Measurements from ENCODE around the gene CLIP1. TPM values are rescaled to one million over a fixed set of nuclear protein-coding genes. Genes with fewer than 3 reads are reported as not detected.
"Not testable (repeated sequence)": the region's sequence is repeated elsewhere in the genome, so short reads cannot be mapped to it uniquely, and the experiment has no call there.

The CLIP1 gene
- total and polyA plus RNA-seq, 2 of the 8 experiments (the other 6 are each of a cell fraction or from before 2014, with no cell fraction given) = 19.0 to 27.6 TPM

GRCh38 chr12:122447825-122448224 is 25.4 kb upstream of the CLIP1 start:
- H3K79me2 ChIP-seq (ENCODE audit: control insufficient read depth in 1 of 2, insufficient read depth in 2 of 2, low read length in 2 of 2); H4K91ac ChIP-seq (replicated peaks; ENCODE audit: insufficient read length, low read length); POLR2A ChIA-PET (ENCODE audit: partially characterized antibody); H4K20me1 ChIP-seq (replicated peaks in 1 of 2; ENCODE audit: control insufficient read depth in 1 of 2, insufficient read depth in 2 of 2, low read length in 2 of 2); H2BK20ac ChIP-seq (ENCODE audit: low read length); H2AFZ ChIP-seq (ENCODE audit: low read length); H3K4me2 ChIP-seq (ENCODE audit: insufficient read depth in 1 of 2, low read depth in 2 of 2, low read length in 2 of 2); H3K56ac ChIP-seq (replicated peaks; ENCODE audit: insufficient read length, low read depth, low read length); H3K4me3 ChIP-seq (ENCODE audit: extremely low read depth in 1 of 4, insufficient read depth in 2 of 4, low read depth in 3 of 4, low read length in 4 of 4); H3K9me3 ChIP-seq (ENCODE audit: insufficient read depth in 2 of 2, low read depth in 1 of 2, low read length in 1 of 2); H3K4me1 ChIP-seq (replicated peaks in 1 of 4; ENCODE audit: control insufficient read depth in 3 of 4, insufficient read depth in 4 of 4, low read length in 3 of 4); H3K14ac ChIP-seq (ENCODE audit: insufficient read length); H3K4ac ChIP-seq (replicated peaks; ENCODE audit: insufficient read length, low read depth, low read length); H3K36me3 ChIP-seq (ENCODE audit: control insufficient read depth in 2 of 4, insufficient read depth in 4 of 4, low read length in 3 of 4); H2BK5ac ChIP-seq (ENCODE audit: low read depth, low read length); H4K5ac ChIP-seq (ENCODE audit: insufficient read length, low read depth, low read length); H2AK5ac ChIP-seq (ENCODE audit: low read depth, low read length); H3K9ac ChIP-seq (replicated peaks in 1 of 4; ENCODE audit: extremely low read depth in 1 of 4, low read depth in 3 of 4, low read length in 3 of 4); H2BK15ac ChIP-seq (ENCODE audit: low read length); H3K27me3 ChIP-seq (replicated peaks in 1 of 4; ENCODE audit: control insufficient read depth in 3 of 4, extremely low read depth in 1 of 4, insufficient read depth in 3 of 4, low read length in 3 of 4); H4K8ac ChIP-seq (ENCODE audit: extremely low read depth, insufficient read depth, low read length); H3K79me1 ChIP-seq (ENCODE audit: low read depth, low read length); H3K18ac ChIP-seq (ENCODE audit: extremely low read depth, low read length); FAIRE-seq; H2BK12ac ChIP-seq (ENCODE audit: low read depth, low read length); DNase-seq (ENCODE audit: low read depth in 1 of 2, low spot score in 2 of 2); H3K23me2 ChIP-seq (ENCODE audit: low read depth, low read length); H3K23ac ChIP-seq (ENCODE audit: insufficient read length); H3K27ac ChIP-seq (ENCODE audit: low read depth, low read length); H2BK120ac ChIP-seq (replicated peaks; ENCODE audit: low read depth, low read length): not testable (repeated sequence)
- WGBS, 2 experiments (ENCODE audit: extremely low coverage in 1 of 2, insufficient coverage in 1 of 2, insufficient read length in 1 of 2, insufficient replicate concordance in 2 of 2, low coverage in 1 of 2, low lambda C conversion rate in 2 of 2, missing lambda C conversion rate in 1 of 2) = 93% methylated on average over 1 of the region's 3 CpGs; no CpG with 5 or more reads in 1 of the 2 experiments
- CTCF ChIA-PET (ENCODE audit: partially characterized antibody) = interaction anchor here (0.6 to 1.8 kb wide), 3 partner anchors 24 to 1725 kb away, joined by 3 to 4 read pairs (median 4); no protein-coding TSS in a partner anchor

- H3K23me2 ChIP-seq (ENCODE audit: low read depth, low read length); H3K9me3 ChIP-seq (ENCODE audit: insufficient read depth in 2 of 2, low read depth in 1 of 2, low read length in 1 of 2); H4K5ac ChIP-seq (ENCODE audit: insufficient read length, low read depth, low read length); H3K27ac ChIP-seq (ENCODE audit: low read depth, low read length); DNase-seq (ENCODE audit: low read depth in 1 of 2, low spot score in 2 of 2); H4K20me1 ChIP-seq (replicated peaks in 1 of 2; ENCODE audit: control insufficient read depth in 1 of 2, insufficient read depth in 2 of 2, low read length in 2 of 2); H3K36me3 ChIP-seq (ENCODE audit: control insufficient read depth in 2 of 4, insufficient read depth in 4 of 4, low read length in 3 of 4); H2BK120ac ChIP-seq (replicated peaks; ENCODE audit: low read depth, low read length); H3K27me3 ChIP-seq (replicated peaks in 1 of 4; ENCODE audit: control insufficient read depth in 3 of 4, extremely low read depth in 1 of 4, insufficient read depth in 3 of 4, low read length in 3 of 4); H2BK12ac ChIP-seq (ENCODE audit: low read depth, low read length); H3K79me2 ChIP-seq (ENCODE audit: control insufficient read depth in 1 of 2, insufficient read depth in 2 of 2, low read length in 2 of 2); H3K4me2 ChIP-seq (ENCODE audit: insufficient read depth in 1 of 2, low read depth in 2 of 2, low read length in 2 of 2); H2BK20ac ChIP-seq (ENCODE audit: low read length); H3K23ac ChIP-seq (ENCODE audit: insufficient read length); H2AFZ ChIP-seq (ENCODE audit: low read length); H3K56ac ChIP-seq (replicated peaks; ENCODE audit: insufficient read length, low read depth, low read length); H3K4me1 ChIP-seq (replicated peaks in 1 of 4; ENCODE audit: control insufficient read depth in 3 of 4, insufficient read depth in 4 of 4, low read length in 3 of 4); H3K4ac ChIP-seq (replicated peaks; ENCODE audit: insufficient read length, low read depth, low read length); H3K14ac ChIP-seq (ENCODE audit: insufficient read length); H3K4me3 ChIP-seq (ENCODE audit: extremely low read depth in 1 of 4, insufficient read depth in 2 of 4, low read depth in 3 of 4, low read length in 4 of 4); H2BK15ac ChIP-seq (ENCODE audit: low read length); H3K18ac ChIP-seq (ENCODE audit: extremely low read depth, low read length); CTCF ChIA-PET (ENCODE audit: partially characterized antibody); H2AK5ac ChIP-seq (ENCODE audit: low read depth, low read length); H3K9ac ChIP-seq (replicated peaks in 1 of 4; ENCODE audit: extremely low read depth in 1 of 4, low read depth in 3 of 4, low read length in 3 of 4); FAIRE-seq; H4K91ac ChIP-seq (replicated peaks; ENCODE audit: insufficient read length, low read length); H4K8ac ChIP-seq (ENCODE audit: extremely low read depth, insufficient read depth, low read length); H2BK5ac ChIP-seq (ENCODE audit: low read depth, low read length); H3K79me1 ChIP-seq (ENCODE audit: low read depth, low read length): not testable (repeated sequence)
- POLR2A ChIA-PET (ENCODE audit: partially characterized antibody) = interaction anchor here (0.7 to 1.2 kb wide), 3 partner anchors 23 to 55 kb away, joined by 3 to 4 read pairs (median 3); no protein-coding TSS in a partner anchor
- 80% methylated on average over 6 of the region's 6 CpGs; no CpG with 5 or more reads in 1 of the 2 experiments for WGBS, 2 experiments (ENCODE audit: extremely low coverage in 1 of 2, insufficient coverage in 1 of 2, insufficient read length in 1 of 2, insufficient replicate concordance in 2 of 2, low coverage in 1 of 2, low lambda C conversion rate in 2 of 2, missing lambda C conversion rate in 1 of 2)
These were observed 23.9 kb upstream of the CLIP1 start for GRCh38 chr12:122446390-122446789.

All from H1 (cell line).